NCI-H345 treated with DMSO at 0.1 percent for 48 hours (cell line): ENCODE measurements around the gene ERVMER34-1.

Experiments
- DNase-seq: peaks from one replicate; lab custom pipeline; 2025; ENCODE audit not compliant: unreplicated experiment; lab: John Stamatoyannopoulos, UW

The ERVMER34-1 gene

DNA sequence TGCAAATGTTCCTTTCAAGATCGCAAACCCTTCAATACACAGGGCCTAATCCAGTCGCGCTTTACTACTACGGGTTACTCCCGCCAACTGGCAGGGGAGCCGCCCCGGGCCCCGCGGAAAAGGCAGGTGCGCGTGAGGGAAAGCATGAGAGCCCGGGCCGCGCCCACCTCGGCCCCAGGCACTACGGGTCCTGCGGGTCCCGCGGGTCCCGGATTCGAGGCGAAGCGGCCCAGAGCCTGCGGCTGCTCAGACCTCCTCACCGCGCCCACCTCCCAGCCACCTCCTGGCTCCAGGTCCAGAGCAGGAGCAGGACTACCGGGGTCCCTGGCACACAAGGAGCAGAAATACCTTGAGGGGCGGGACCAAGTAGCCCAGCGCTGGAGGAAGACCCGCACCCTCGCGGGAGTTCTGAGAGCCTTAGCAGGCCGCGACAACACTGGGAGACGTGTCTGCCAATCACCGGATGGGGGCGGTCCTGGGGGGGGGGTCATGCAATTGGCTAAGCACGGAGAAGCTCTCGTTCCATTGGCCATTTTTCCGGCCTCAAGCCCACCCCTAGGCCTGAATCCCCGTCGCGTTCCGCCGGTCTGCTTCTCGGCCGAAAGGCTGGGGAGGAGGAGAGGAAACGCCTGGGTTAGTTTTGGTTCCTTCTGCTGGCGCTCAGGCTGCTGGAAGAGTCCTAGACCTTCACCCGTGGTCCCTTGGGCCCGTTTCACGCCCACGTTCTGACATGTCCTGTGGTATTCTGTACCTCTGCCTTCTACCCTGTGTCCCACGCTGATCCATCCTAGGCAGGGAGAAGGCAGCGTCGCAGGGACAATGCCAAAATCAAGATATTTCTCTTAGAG, 29.0 kb downstream of the ERVMER34-1 start:
- peak; percentile 79 for DNase-seq

DNA sequence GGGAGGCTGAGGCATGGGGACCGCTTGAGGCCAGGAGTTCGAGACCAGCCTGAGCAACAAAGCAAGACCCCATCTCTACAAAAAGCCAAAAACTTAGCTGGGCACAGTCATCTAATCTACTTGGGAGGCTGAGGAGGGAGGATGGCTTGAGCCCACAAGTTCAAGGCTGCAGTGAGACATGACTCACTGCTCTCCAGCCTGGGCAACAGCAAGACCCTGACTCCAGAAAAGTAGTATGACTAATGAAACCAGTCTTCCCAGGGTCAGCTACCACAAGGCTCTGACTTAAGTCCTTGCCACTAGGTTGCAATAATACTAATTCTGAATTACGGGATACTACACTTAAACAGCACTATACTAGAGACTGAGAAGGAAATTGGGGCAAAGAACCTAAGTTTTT, 33.1 kb downstream of the ERVMER34-1 start:
- DNase-seq = no peak

DNA sequence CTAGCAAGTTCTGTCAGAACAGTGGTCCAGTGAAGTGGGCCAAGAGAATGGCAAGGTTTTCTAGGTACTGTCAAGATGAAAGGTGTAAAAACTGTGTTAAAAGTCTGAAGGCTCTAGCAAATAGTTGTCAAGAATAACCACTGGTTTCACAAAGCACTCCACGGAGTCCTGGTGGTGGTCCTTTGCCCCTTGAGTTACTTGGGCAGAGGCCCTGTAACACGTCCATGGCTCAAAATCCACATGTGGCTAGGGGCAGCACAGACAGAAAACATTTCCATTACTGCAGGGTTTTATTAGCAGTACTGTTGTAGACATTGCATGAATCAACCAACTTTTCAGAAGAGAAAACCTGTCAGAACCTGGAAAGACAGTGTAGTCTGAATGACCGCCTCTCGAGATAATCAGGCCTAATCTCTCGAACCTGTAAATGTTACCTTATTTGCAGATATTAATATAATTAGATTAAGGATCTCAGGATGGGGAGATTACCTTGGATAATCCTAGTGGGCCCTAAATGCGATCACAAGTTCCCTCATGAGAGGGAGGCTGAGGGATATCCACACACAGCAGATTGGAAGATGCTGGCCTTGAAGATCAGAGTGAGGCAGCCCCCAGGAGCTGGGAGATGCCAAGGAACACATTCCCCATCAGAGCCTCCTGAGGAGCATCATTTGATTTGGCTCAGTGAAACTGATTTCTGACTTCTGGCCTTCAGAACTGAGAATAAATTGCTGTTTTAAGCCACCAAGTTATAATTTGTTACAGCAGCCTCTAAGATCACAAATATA, 34.7 kb downstream of the ERVMER34-1 start:
- no peak for DNase-seq

DNA sequence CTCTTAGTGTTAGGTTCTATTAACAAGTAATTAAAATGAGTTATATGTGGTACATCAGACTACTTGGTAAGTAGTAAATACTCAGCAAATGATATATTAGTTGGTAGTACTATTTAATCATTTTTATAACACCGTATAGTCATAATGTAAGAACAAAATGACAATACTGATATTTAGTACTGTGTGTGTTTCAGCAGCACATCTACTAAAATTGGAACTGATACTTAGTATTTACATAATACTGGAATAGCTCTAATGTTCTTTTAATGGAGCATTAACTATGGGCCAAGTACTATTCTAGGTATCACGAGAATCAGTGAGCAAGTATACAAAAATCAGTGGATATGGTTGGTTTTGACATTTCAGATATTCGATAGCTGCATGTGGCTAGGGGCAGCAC, 35.3 kb downstream of the ERVMER34-1 start:
- no peak for DNase-seq

DNA sequence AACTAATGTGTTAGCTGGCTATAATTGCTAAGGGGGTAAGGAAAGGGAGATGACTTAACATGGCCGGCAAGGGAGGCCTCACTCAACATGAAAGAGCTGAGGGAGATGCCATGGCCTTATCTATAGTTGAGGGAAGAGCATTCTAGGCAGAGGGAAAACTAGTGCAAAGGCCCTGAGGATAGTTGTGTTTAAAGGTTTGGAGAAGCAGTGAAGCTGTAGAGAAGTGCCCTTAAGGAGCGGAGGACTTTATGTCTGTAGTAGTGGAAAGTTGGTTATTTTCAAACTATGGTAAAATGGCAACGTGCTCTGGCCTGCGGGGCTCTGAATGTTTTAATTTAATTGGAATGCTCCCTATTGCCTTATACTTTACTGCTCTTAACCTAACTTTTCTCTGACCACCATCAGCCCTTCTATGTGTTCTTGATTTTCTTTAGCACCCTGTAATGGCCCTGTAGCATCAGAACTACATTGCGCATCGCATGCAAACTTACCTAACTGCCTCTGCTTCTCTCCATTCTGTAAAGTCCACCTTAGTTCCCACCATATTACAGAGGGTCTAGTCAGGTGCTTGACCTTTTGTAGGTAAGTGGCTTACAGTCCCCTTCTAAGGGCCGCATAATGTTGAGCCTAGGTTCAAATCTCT, 35.8 kb downstream of the ERVMER34-1 start:
- DNase-seq = no peak

DNA sequence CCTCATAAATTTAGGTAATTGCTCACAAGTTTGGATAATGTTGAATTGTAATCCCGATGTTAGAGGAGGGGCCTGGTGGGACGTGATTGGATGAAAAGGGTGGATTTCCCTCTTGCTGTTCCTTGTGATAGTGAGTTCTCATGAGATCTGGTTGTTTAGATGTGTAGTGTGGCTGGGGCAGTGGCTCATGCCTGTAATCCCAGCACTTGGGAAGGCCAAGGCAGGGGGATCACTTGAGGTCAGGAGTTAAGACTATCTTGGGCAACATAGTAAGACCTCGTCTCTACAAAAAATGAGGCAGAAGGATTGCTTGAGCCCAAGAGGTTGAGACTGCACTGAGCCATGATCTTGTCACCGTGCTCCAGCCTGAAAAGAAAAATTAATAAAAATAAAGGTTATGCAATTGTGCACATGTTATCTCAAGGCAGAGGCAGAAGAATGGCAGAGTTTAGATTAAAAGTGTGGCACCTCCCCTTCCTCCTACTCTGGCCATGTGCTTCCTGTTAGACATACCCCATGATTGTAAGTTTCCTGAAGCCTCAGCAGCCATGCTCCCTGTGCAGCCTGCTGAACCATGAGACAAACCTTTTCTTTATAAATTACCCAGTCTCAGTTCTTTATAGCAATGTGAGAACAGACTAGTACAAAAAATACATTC, 36.5 kb downstream of the ERVMER34-1 start:
- DNase-seq = no peak

DNA sequence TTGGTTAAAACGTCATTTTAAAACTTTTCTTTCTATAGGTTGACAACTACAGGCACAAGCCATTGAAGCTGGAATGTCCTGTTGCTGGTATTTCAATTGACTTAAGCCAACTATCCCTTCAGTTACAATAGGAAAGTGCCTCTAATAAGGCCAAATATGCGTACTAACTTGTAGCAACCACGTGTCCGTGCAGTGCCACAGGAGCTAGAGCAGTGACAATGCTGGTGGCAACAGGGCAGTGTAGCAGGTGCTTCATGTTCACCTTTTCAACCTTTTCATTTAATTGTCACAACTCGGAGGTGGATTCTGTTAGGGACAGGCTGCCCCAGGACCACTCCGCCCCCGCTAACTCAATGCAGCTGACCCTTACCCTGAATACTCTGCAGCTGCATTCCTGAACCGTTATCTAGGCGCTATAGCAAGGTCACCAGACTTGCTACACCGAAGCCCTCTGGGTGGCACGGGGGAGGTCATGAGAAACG, 37.7 kb downstream of the ERVMER34-1 start:
- DNase-seq = no peak

DNA sequence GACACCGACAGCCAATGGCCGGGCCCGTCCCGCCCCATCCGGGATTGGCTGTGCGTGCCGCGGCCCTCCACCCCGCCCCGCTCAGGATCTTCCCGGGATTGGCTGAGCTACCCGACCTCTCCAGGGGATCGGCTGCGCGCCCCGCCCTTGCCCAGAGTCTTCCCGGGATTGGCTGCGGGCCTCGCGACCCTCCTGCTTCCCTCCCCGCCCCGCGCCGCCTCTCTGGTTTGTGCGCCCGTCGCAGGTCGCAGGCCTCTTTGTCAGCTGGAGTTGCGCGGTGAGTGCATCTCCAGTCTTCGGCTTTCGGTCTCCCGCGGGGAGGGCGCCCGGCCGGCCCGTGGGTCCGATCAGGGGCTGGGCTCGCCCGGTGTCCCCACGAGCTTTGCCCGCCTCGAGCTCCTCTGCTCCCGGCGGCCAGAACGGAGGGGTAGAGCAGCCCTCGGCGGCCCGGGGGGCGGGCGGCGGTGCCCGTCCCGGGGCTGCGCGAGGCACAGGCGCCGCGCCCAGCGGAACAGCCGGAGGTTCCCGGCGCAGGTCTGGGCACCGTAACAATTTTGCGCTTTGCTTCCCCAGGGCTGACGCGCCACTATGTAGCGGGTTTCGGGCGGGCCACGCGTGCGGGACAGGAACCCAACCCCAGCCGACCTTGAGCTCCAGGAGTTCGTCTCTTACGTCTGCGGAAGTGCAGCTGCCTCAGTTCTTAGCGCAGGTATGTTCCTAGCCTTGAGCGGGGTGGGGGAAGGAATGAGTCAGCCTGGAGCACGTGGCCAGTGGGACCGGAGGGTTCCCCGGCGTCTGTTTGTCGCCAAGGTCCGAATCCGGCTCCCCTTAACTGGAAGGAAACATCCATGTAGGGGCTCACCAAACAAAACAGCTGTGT, 38.7 kb downstream of the ERVMER34-1 start:
- DNase-seq = peak; percentile 86

DNA sequence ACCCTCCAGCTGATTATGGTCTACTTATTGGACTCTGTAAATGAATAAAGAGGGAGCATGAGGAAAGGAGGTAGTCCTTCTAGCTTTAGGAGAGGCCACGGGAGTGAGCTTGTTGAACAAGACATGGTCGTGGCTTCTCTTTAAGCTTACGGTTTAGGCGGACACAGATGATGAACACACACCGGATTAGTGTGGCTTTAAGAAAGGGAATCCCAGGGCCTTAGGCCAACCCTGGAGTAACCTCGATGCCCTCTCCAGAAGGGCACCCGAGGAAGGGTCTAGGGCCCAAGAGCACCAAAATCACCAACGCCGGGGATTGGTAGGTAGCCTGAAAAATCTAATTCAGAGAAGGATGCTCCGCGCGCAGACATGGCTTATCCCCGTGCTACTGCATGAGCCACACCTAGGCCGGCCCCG, 39.4 kb downstream of the ERVMER34-1 start:
- no peak for DNase-seq

DNA sequence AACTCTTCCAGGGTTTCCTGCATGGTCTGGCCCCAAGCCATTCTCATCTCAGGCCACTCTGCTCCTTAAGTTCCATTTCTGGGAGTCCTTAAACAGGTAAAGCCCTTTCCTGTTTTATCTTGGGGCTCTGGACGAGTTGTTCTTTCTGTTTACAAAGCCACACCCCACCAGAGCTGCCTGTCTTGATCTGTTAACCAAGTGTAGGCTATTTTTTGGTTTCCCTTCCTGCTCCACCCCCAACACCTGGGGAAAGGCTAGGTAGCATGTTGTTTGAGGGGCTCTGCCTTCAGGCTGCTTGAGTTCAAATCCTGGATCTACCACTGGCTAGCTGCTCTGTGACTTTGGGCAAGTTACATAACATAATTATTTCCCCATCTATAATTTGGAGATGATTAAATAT, 40.0 kb downstream of the ERVMER34-1 start:
- DNase-seq = no peak

DNA sequence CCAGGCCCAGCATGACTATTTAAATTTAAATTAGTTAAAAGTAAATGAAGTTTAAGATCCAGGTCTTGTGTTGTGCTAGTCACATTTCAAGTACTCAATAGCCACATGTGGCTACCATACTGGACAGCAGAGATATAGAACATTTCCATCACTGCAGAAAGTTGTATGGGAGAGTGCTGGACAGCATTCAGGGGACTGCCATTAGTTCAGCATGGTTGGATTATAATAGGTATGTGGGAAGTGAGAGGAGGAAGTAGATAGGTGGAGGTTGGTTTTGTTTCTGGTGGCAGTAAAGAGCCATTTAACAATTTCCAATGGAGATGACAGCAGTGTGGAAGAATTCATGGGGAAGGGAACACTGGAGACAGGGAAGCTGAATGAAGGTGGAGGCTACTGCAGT, 42.1 kb downstream of the ERVMER34-1 start:
- no peak for DNase-seq

DNA sequence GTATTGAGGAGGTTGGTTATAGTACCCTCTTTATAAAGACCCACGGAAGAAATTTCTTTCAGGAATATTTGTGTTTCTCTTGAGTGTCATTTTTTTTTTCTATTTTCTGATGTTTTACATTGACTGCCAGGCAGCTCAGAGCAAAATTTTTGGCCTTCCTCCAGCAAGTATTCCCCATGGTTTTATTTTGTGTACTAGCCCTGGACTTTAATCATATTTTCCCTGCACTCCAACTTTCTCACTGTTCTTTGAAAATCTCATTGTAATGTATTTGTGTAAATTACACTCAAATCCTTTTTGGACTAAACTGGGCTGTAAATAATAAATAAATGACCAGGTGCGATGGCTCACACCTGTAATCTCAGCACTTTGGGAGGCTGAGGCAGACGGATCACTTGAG, 46.6 kb downstream of the ERVMER34-1 start:
- DNase-seq = no peak

DNA sequence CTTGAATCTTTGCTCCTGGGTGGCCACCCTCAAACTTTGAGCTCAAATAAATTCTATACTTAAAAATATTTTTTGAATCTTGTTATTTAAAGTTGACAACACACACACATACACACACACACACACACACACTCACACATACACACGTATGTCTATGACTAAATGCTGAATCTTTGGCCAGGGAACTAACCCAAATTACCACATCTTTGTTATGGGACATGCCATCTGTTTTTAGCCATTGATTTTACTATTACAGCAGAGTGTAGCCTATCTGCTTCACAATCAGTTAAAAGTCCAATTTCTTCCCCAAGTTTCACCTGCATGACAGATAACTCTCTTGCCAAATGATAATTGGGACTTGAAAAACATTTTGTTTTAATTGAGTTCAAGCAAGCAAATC, 47.1 kb downstream of the ERVMER34-1 start:
- DNase-seq = no peak

DNA sequence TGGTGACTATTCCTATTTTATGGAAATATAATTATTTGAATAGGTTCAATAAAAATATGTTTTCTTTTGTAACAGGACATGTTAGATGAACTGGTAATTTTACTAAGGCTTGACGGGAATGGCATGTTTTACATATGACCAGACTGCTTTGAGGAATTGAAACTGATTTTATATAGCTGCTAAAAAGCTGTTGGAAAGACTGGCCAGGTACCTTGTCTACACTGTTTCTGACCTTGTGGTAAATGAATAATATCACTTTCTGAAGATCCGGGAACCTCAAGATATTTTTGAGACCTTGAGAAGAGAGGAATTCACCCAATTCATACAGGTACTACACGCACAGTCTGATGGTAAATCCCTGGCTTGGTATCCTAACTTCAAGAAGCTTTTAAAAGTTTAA, 50.0 kb downstream of the ERVMER34-1 start:
- no peak for DNase-seq

DNA sequence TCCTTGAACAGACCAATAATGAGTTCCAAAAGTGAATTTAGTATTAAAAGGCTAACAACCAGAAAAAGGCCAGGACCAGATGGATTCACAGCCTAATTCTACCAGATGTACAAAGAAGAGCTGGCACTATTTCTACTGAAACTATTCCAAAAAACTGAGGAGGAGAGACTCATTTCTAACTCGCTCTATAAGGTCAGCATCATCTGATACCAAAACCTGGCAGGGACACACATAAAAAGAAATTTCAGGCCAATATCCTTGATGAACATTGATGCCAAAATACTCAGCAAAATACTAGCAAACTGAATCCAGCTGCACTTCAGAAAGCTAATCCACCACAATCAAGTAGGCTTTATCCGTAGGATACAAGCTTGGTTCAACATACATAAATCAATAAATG, 56.3 kb downstream of the ERVMER34-1 start:
- DNase-seq = no peak

DNA sequence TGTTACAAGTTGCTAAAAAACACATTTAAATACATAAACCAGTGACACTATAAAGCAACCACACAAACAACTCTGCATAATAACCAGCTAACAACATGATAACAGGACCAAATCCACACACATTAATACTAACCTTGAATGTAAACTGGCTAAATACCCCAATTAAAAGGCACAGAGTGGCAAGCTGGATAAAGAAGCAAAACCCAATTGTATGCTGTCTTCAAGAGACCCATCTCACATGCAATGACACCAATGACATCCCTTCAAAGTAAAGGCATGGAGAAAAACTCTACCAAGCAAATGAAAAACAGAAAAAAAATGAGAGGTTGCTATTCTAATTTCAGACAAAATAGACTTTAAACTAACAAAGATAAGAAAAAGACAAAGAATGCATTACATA, 57.7 kb downstream of the ERVMER34-1 start:
- DNase-seq = no peak
